T1000 (cell line): ENCODE measurements around the gene CHST7.

Experiments
- DNase-seq: peaks from one replicate; lab custom pipeline; 2025; ENCODE audit warnings: mixed read lengths; lab: John Stamatoyannopoulos, UW

The CHST7 gene

DNA sequence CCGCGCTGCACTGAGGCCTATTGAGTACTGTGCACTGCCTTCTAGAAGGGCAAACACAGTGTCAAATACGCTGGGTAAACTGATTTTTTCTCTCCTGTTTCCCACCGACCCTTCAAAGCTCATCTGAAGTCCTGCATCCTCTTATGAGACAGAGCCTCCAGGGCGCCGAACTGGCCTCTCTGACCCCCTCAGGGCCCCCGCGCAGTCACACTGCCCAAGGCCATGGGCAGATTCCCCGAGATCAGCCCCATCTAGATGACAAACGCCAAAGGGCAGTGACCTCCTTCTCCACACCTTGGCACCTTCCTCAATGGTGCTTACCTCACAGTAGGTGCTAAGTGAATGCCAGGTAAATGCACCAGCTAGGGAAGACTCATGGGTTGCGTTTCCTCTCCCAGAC is 34.4 kb downstream of the CHST7 start:
- no peak for DNase-seq

DNA sequence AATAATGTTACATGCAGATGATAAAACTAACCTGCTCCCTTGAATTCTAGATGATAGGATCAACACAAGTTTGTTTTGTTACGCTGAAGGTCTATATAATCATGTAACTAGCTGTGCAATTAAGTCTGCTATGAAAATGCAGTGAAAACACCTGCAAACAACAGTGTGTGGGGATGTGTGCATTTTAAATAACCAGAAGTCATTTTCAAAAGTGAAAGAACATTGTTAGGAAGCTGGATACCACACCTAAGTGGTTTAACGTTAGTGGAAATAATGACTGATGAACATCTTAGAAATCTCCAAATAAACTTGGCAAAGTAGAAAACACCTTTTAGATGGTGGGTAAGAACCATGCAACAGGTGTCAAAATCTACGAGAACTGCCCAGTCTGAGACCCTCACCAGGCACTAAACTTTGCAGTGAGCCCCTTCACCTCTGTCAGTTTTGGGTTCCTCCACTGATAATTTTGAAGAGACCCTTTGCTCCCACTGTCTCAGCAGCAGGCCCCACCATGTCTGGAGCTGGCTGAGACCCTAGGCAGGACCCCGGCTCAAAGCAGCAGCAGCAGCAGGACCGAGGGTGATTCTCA is 36.6 kb downstream of the CHST7 start:
- DNase-seq = no peak

DNA sequence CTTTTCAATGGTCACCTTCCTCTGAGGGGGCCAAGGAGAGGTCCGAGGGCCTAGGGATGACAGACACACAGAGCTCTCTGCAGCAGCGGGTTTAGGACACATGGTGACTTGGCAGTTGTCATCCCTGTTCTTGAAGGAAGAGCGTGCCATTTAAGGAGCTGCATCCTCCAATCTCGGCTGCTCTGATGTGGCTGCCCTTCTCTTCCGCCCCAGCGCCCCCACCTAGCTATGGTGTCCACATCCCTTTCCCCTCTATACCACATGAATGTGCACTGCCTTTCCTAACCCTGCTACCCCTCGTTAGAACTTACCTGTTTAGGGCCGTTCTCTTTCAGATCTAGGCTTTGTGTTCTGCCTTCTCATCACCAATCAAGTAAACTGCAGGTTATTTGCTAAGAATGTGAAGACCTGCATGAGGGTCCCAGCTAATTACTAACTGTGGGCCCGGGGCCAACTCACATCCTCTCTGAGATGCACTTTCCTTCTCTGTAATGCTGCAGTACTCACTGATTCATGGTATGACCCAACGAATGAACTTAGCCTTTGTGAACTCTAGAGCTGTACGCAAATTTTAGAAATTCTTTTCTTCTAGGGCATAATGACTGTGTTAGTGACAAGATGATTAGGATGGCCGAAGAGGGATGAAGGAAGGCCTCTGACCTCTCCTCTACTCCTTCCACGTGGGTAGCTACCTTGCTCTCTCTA is 38.2 kb downstream of the CHST7 start:
- DNase-seq = no peak

DNA sequence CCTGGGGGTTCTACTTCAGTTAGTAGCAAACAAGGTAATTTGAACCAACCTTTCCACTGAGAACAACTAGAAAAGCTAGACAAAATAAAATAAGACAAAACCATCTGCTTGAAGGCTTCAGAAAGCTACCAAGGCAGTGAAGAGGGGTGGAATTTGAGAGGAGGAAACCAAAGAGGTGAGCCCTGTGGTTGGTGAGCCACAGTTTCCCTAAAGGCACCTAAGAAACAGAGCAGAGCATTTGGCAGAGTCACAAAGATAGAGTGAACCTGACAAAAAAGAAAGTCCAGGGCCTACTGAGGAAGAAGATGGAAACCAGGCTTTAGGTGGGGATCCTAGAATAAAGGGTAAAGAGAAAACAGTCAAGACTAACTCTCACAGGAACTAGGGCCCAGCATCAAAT is 44.3 kb downstream of the CHST7 start:
- no peak for DNase-seq

GRCh38 chrX:46618947-46619346 is 45.4 kb downstream of the CHST7 start:
- DNase-seq = no peak

DNA sequence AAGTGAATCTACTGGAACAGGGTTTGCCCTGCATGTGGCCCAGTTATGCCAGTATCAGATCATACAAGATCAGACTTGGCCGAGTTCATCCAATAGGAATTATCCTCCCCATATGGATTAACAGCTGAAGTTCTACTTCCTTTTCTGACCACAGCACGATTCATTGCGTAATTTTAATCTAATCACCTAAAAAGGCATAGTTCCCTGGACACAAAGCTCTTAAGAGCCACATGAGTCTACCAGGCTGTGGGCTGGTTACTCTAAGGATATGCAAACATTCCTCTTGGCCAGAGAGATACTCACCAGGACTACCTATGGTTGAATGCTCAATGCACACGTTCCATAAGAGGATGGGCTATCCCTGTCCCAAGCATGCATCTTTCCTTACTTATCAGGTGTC is 46.9 kb downstream of the CHST7 start:
- no peak for DNase-seq

- DNase-seq = no peak
Measured at GRCh38 chrX:46621572-46621971, 48.0 kb downstream of the CHST7 start.

- DNase-seq = no peak
Measured at GRCh38 chrX:46624090-46624786, 50.7 kb downstream of the CHST7 start.

GRCh38 chrX:46626566-46626965 is 53.0 kb downstream of the CHST7 start:
- DNase-seq = no peak

- DNase-seq = no peak
Measured at GRCh38 chrX:46627062-46627461, 53.5 kb downstream of the CHST7 start.

DNA sequence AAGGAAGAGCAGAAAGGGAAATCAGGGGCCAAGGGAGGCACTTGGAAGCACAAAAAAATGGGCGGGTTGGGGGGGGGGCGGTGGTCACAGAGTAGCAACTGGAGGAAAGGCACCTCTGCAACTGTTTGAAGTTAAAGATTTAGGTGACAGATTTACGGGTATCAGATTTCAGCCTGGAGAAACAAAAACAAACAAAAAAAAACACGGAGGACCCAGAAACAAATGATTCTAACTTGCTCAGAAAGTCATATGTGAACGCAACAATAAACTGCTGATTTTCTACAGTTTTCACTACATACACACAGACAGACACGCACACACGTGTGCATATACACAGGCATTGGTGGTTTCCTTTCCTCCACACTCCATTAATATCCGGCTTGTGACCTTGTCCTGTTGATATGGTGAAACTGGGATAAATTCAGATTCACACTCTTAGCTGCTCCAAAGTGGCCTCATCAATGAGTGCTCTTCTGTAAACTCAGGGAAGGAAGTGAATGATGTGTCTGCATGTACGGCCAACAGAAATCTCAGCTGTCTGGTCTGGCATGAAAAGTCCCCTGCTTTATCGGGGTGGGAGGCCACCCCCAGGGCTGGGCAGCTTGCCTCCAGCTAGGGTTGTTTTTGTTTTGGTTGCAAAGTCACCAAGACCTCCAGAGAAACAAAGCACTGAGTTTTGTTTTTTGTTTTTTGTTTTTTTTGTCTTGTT is 54.3 kb downstream of the CHST7 start:
- DNase-seq = no peak

DNA sequence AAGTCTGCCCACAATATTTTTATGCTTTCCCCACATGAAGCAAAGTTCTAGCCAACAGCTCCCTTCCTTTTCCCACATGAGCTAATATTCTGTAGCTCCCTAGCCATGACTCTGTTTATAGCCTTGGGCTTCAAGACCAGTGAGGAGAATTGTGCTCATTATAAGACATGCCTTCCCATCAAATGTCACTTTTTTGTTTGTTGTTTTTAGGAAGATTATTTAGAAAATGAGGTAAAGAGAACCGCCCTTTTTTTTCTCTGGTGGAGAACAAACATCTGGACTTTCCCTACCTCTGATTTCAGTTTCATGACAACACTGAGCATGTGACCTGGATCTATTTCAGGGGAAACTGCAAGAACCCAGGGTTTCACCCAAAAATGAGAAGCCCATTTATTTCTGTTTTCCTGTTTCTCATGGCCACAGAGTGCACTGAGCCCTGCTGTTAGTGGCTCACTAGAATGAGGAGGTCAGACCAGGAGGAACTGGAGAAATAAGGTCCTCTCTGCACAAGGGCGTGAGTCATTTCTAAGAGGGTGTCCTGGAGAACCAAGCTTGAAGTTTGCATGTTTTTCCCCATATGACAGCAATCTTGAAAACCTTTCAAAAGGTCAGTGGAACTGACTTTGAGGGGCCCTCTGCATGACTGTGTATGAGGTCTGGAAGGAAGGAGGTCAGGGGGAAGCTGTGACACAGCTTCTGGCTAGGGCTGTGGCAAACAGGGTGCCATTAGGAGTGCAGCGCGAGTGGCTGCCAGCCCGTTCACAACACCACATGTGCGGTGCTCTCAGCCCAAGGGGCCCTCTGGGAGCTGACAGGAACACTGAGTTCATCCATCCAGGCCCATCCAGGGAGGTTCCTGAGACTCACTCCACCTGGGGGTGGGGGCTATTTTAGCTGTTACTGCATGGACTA is 55.2 kb downstream of the CHST7 start:
- DNase-seq = no peak

GRCh38 chrX:46630141-46630540 is 56.6 kb downstream of the CHST7 start:
- no peak for DNase-seq

- no peak for DNase-seq
Measured at GRCh38 chrX:46634577-46634976, 61.0 kb downstream of the CHST7 start.

GRCh38 chrX:46635186-46635585 is 61.6 kb downstream of the CHST7 start:
- no peak for DNase-seq

GRCh38 chrX:46636223-46636622 is 62.7 kb downstream of the CHST7 start:
- DNase-seq = no peak

DNA sequence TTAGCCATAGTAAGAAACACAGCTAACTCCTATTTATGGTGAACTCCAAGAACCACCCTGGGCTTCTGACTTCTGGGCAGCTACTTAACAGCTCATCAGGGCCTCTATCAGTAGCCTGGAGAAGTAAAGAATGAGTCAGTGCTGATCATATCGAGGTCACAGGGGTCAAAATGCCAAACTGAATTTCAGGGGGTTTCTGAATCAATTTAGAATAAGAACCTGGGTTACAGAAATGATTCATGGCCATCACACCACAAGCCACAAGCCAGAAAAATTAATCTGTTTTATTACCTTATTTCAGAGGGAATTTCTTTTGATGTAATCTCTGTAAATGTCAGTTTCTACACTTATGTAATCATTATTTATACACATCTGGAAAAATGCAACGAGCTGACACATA is 64.4 kb downstream of the CHST7 start:
- DNase-seq = peak; percentile 0

DNA sequence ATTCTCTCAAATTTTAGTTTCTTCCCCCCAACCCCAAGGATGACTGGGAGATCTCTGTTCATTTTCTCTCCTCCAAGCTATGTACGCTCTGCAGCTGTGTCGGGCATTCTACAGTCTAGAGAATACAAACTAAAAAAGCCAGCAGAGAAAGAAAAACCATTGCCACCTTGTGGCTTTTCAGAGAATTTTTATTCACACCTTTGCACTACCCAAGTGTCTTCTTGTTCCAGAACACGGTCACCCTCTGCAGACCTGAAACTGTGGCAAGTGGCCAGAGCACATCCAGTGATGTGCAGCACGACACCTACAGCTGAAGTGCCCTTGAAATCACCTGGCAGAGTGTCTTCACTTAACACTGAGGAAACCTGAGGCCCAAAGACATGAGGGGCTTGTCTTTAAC is 68.6 kb downstream of the CHST7 start:
- DNase-seq = no peak

DNA sequence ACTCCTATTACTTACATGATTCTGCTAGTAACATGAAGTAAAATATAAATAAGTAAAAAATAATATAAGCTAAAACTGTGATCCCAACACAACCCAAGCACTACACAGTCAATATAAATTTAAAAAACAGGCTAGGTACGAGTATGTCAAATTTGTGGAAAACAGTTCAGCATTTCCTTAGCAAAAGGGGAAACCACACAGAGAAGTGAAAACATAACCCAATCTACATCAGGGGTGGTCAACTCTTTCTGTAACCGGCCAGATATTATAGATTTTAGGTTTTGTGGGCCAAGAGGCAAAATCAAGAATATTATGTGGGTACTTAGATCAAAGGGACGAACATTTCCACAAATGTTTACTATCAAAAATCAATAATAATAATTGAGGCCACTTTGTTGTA is 70.1 kb downstream of the CHST7 start:
- DNase-seq = no peak

GRCh38 chrX:46645614-46646013 is 72.0 kb downstream of the CHST7 start:
- DNase-seq = no peak

DNA sequence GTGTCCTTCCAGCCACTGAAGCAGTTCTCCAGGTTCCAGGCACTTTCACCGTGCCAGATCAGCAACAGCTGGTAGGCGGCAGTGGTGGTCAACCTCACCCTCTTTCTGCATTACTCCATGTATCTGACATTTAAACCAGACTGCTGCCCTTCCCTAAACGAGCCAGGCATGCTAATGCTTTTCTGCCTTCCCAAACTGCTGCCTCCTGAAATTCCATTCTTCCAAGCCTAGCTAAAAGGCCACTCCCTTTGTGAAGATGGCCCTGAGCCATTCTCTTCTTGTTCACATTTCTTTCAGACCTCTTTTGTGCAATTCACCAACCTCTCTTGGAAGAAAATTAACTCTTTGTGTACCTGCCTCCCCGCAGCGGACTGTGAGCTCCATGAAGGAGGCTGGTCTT is 73.7 kb downstream of the CHST7 start:
- no peak for DNase-seq
